ENCODE measurements around the gene AGMO. TPM values are rescaled to one million over a fixed set of nuclear protein-coding genes. Genes with fewer than 3 reads are reported as not detected.

AGMO gene
- total and polyA plus RNA-seq, 10 of the 15 experiments (the other 5 are each of a cell fraction or from before 2014, with no cell fraction given): 0.11 to 0.29 TPM; not detected in 8

- CTCF ChIA-PET: interaction anchor here (1.0 kb wide), 1 partner anchor 9 kb away, joined by 3 read pairs; no protein-coding TSS in a partner anchor
- H4K20me1 ChIP-seq (ENCODE audit: control insufficient read depth, insufficient read depth): no peaks in the 10 kb centered on the region
- H3K4me3 ChIP-seq: no peak overlapping the region
- BruUV-seq (replicated peaks): no TSS peak
- no peak for ATAC-seq
- in situ Hi-C loops (cut with MboI) (loop anchor here (25.0 kb wide), 1 partner anchor 1256 kb away; no protein-coding TSS in a partner anchor), intact Hi-C loops (cut with micrococcal nuclease; ENCODE audit: unreplicated experiment) (no loop called here)
- no peaks in the 10 kb centered on the region for H3K27me3 ChIP-seq (replicated peaks in 1 of 2; ENCODE audit: control insufficient read depth in 2 of 2, insufficient read depth in 2 of 2, low read length in 1 of 2)
- no peaks in the 10 kb centered on the region for H3K9me3 ChIP-seq (replicated peaks; ENCODE audit: control insufficient read depth, insufficient read depth, low read length)
- RAD21 ChIA-PET (ENCODE audit: unreplicated experiment): no interaction called here
- H3K27ac ChIP-seq (ENCODE audit: control insufficient read depth, insufficient read depth): no peak overlapping the region
- H3K4me1 ChIP-seq (ENCODE audit: control insufficient read depth, insufficient read depth, low read length): no peaks in the 10 kb centered on the region
- H3K36me3 ChIP-seq (ENCODE audit: control insufficient read depth in 2 of 2, insufficient read depth in 2 of 2, low read length in 1 of 2): no peaks in the 10 kb centered on the region
- no peak for TF ChIP-seq NRF1 (conservative IDR thresholded peaks at IDR 0.05; ENCODE audit: low read depth, low read length)
- no peak for TF ChIP-seq BCL3 (IDR thresholded peaks at IDR 0.05; ENCODE audit: borderline replicate concordance, insufficient read depth, low read depth, low read length, poor library complexity, severe bottlenecking)
- TF ChIP-seq SMC3 (IDR thresholded peaks at IDR 0.05; ENCODE audit: borderline replicate concordance, low read length): no peak
- no peak for TF ChIP-seq TBL1XR1 (IDR thresholded peaks at IDR 0.05; ENCODE audit: low read depth, low read length)
- TF ChIP-seq EED (IDR thresholded peaks at IDR 0.05; ENCODE audit: low read depth): no peak
- TF ChIP-seq SREBF1 (IDR thresholded peaks at IDR 0.05; ENCODE audit: low read length): no peak
- TF ChIP-seq HDAC2 (IDR thresholded peaks at IDR 0.05): no peak
- TF ChIP-seq RBBP5 (conservative IDR thresholded peaks at IDR 0.05): no peak
- SMC1A ChIA-PET (ENCODE audit: uncharacterized antibody, unreplicated experiment): interaction anchor here (0.6 to 1.0 kb wide), 2 partner anchors 70 to 415 kb away, joined by 3 read pairs; no protein-coding TSS in a partner anchor
- POLR2A ChIA-PET: no interaction called here
- no peak overlapping the region for H3K4me2 ChIP-seq (ENCODE audit: control insufficient read depth, insufficient read depth)
- H3K79me2 ChIP-seq (ENCODE audit: control insufficient read depth, insufficient read depth, low read length): no peaks in the 10 kb centered on the region
- H3K9ac ChIP-seq (ENCODE audit: control insufficient read depth, insufficient read depth, low read length): no peak overlapping the region
- no peak overlapping the region for H2AFZ ChIP-seq (ENCODE audit: control insufficient read depth, low read depth, low read length)
- DNase-seq (ENCODE audit: low read depth, low spot score): no peak
- FAIRE-seq: no peak
Observed at GRCh38 chr7:15306296-15306695, 255.5 kb downstream of the AGMO start.

Data from GM12878 (cell line).